HG02970 (cell line): ENCODE results near the gene PIGM.

Source experiments
- ATAC-seq: cut with Tn5 transposase; IDR thresholded peaks from one replicate; pipeline ENCODE4 v1.9.1; 2021; ENCODE audit warnings: mild to moderate bottlenecking, moderate library complexity, moderate number of reproducible peaks; ENCODE audit not compliant: unreplicated experiment, low FRiP score

Gene PIGM

DNA sequence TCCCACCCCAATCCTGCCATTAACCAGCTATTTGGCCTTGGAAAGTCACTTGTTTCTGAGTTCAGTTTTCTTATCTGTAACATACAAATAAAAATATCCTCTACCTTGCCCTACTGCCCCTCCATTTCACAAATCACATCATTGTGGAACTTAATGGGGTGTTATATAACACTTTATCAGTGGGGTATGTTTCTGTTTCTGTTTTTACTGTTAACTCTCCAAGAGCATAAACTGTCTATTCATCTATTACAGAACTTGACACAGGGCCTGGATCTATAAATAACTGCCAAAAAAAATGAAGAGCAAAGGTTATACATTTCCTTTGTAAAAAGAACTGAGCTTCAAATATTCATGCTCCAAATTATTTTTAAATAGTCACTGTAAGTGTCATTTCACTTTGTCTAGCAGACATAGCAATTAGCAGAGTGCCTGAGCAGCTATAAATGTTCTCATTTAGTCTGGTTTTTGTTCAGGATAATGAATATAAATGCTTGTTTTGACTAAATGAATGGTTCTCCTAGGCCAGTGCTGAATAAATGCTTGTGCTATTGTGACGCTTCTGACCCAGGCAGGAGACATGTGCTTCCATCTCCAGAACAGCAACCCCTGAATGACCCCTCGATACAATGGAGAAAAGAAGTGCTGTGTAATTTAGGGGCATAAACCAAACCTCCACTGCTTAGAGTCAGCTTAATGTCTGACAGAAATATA, 7.4 kb downstream of the PIGM start:
- ATAC-seq = no peak

DNA sequence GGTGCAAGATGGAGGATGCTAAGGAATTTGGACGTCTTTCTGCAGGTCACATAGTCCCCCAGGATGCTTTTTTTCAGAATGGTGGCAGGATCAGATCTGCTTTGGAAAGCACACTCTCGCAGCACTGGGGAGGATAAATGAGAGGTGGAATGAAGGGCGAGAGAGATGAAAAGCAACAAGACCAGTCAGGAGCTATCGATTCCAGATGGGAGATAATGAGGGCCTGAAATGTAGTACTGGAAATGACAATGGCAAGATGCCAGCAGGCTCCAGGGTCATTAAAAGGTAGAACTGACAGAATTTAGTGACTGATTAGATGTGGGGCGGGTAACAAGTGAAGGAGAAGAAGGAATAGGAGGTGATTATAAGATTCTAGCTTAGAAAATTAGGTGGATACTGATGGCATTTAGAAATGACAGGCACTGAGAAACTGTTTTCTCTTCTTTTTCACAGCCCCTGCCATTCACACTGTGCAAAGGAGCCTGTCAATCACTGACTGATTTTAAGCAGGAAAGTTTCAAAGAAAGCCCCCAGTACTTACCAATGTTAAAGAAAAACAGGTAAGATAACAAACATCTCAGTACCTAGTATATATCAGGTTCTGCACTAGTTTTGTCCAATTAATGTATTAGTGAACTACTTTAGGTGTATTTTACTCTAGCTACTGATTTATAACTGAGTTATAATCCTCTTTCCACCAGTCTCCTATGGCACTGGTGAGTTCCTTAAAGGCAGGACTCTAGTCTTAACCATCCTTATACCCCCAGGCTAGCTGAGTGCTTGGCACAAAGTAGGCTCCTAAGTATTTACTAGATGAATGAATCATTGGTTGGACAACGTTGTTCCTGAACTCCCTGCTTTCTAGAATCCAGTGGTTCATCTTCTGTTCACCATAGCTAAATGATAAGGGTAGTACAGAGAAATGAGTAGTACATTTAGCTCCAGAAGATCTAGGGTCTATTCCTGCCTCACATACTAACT, 9.2 kb downstream of the PIGM start:
- no peak for ATAC-seq

DNA sequence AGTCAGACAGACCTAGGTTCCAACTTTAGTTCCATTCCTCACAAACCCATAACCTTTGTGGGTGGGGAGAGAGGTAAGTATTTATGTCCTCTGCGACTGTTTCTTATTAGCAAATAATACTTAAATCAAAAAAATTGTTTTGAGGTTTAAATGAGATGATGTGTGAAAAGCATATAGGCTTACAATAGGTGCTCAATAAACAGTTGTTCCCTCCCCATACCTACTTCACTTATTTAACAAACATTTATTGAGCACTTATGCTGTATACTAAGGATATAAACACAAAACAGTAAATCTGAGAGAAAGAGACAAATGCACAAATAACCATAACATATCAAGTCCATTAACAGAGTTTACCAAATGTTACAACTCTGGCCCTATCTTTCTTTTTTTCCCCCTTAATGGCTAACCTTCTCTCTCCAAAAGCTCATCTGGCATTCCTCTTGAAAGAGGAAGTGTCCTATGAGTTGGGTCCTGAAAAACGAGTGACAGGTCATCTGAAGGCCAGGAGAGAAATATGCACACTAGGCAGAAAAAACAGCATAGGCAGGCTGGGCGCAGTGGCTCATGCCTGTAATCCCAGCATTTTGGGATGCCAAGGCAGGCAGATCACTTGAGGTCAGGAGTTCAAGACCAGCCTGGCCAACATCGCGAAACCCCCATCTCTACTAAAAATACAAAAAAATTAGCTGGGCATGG, 10.3 kb downstream of the PIGM start:
- ATAC-seq = no peak

DNA sequence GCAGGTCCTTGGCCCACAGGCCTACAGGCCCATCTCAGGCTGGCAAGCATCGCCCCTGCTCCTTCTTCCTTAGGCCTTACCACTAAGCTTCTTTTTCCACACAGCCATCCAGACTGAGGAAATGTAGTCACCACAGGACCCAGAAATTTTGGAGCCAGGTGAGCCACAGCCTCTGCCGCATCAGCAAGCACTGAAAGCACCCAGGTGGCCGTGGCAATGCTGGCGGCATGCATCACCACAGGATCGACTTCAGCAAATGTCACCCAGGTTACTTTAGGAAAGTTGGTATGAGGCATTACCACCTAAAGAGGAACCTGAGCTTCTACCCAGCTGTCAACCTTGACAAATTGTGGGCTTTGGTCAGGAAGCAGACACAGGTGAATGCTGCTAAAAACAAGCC, 11.6 kb downstream of the PIGM start:
- ATAC-seq = no peak

DNA sequence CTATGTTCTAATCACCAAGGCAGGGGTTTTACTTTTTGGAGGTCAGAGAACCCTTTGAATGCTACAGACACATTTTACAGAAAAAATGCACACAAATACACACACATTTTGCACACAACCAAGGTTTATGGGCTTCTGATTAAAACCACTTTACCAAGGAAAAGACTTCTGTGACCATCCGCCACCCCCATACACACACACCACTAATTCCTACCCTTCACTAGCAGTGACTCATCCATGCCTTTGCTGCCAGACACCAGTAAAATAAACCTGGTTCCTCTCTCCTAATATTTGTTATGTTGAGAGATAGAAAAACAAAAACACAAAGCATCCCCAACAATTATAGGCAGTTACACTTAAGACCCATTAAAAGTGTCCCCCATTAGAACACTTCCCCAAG, 12.9 kb downstream of the PIGM start:
- no peak for ATAC-seq

DNA sequence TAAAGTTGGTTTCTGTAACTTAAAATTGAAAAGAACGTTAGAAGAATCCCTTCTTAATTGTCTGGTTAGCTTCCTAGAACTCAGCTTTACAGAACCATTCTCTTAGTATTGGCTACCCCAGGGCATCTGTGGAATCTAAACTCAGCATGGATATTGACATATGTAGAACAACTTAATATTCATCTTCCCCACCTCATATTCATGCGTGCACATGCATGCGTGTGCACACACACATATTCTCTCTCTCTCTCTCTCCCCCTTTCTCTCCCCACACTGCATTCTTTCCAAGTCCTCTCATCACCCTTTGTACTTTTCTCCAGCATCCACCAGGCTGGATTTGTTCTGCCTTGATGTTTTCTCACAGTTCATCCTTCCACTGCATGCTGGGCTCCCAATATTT, 13.4 kb downstream of the PIGM start:
- no peak for ATAC-seq

DNA sequence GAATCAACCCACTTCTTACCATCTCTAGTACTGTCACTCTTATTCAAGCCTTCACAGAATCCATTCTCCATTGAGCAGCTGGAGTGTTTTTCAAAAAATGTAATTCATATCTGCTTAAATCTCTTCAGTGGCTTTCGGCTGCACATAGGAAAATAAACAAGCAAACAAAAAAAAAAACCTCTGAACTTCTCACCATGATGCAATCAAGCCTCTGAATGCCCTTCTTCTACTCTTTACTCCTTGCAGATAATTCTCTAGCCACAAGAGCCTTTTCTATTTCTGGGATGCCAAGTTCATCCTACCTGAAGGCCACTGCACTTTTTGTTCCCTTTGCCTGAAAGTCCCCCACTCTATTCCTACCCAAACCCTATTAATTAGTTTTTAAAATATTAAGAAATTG, 14.2 kb downstream of the PIGM start:
- ATAC-seq = no peak

DNA sequence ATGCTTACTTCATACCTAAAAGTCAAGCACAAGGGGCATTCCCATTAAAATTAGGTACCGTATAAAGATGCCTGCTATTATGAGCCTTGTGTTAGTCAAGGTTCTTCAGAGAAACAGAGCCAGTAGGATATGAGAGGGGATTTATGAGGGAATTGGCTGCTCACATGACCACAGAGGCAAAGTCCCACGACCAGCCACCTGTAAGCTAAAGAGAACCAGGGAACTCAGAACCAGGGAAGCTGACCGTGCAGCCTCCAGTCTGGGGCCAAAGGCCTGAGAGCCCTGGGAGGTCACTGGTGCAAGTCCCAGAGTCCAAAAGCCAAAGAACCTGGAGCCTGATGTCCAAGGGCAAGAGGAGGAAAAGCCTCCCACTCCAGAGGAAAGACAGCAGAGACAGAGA, 20.0 kb downstream of the PIGM start:
- ATAC-seq = no peak

DNA sequence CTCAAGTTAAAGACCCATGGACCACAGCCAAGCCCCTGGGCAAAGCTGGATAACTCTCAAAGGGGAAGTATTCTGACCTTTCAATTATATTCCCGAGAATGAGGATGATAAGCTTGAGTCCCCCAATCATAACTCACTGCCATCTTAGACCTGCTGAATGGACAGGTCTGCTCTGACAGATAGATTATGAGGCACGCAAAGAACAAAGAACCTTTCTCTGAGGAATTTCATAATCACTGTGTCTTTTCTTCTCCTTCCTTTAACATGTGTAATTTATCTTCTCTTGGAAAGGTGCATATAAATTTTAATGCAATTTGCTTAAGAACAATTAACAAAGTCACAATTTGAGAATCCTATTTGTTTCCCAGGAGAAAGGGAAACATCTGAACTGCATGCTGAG, 22.0 kb downstream of the PIGM start:
- ATAC-seq = no peak

DNA sequence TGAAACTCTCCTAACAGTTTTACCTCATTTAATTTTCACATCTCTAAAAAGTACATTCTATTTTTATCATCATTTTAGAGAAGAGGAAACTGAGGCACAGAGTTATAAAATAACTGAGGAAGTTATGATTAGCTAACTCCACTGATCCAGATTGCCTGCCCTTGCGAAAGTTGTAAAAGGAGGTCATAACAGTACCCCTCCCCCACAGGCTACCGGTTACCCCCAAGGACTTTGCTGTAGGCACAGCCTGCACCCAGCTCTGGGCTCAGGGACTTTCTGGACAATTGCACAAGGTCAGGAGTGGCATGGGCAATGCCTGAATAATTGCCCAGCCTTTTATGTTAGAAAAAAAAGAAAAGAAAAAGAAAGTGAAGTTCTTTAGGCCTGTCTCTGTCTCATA, 22.7 kb downstream of the PIGM start:
- ATAC-seq = no peak

DNA sequence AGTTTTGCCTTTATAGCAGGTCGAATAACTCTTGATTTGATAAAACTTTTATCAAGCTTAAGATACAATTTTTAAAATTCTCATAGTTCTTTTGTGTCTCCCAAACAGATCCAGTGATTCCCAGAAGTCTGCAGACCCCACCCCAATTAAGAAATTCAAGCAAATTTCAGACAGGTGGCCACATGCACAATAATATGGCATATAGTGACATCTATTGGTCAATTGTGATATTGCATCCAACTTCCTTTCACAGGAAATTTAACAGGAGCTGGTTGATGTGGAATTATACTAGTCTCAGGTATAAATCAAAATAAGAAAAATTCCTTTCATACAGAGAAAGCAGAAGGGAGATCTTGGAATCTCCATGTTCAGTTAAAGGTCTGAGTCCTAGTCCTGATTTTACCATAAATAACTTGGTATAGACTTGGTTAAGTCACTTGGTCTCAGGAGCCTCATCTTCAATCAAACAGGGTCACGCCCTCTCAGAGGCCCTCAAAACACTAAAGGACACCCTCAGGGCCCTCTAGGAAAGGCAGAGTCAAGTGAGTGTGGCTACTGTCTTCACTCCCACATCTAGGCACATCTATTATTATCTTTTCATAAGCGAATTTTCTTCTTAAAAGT, 24.1 kb downstream of the PIGM start:
- ATAC-seq = no peak

DNA sequence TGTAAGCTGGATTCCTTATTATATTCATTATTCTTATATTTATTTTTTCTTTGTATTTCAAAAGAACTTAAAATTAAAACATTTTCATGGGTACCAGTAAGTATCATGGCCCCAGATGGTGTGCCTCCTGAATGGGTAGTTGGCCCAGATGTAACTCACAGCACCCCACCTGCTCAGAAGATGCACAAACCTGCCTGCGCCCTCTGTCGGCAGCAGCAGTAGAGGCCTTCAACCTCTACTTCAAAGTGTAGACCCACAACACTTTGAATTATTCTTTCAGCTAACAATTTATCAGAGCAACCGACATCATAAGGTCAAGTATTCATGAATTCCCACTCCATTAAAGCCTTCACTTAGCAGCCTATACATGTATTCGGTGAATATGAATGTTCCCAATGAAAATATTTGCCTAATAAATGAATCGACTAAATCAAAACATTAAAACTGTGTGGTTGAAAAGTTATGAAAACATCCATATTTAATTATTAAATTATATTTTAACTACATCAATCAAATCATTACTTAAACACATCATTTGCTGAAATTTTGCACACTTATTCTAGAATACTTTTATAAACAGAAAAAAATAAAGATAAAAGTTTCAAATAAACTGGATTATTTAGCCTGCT, 25.4 kb downstream of the PIGM start:
- ATAC-seq = no peak

DNA sequence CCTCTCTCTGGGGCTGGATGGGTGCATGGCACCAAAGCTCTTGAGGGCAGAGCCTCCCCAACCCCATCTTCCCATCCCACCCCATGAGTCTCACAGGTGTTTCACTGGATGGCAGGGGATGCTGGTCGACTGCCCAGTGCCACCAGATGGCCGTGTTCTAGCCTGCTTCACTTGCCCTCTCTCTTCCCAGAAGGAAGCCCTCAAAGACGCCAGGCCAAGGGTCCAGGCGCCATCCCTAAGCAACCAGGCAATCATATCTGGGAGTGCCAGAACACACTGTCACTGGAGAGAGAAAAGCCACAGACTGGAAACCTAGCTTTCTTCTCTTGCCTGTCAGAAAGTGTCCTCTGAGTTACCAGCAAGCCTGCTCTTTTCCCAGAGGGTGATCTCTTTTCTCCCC, 26.7 kb downstream of the PIGM start:
- no peak for ATAC-seq

DNA sequence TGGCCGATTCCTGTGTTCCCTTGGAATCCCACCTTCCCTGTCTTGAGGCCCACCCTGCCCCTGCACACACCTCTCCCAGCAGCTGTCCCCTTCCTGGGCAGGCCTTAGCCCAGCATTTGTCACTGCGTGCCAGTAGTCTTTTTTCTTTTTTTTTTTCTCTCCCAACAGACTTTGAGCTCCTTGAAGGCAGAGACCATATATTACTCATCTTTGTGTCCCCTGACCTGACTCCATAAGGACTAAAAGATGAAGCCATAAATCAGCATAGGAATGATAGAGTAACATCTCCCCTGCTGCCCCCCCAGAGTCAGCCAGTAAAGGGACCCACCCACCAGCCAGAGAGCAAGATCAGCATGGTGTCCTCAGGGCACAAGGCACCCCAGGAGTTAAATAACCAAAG, 27.4 kb downstream of the PIGM start:
- no peak for ATAC-seq

DNA sequence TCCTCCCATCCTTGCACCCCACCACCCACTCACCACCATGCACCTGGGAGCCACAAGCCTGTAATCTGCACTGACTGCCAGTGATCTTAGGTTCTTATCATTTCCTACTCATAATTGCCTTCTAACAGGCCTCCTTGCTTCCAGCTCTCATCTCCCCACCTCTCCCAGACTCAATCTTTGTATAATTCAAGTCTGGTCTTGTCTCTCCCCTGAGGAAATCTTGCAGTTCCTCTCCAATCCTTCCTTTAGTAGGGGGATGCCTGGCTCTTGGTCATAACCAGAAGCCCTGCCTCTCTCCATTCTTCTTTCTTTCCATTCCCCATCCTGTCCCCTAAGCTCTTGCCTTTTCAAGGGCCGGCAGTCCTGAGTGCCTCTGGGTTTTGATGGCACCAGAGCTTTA, 27.8 kb downstream of the PIGM start:
- ATAC-seq = no peak

DNA sequence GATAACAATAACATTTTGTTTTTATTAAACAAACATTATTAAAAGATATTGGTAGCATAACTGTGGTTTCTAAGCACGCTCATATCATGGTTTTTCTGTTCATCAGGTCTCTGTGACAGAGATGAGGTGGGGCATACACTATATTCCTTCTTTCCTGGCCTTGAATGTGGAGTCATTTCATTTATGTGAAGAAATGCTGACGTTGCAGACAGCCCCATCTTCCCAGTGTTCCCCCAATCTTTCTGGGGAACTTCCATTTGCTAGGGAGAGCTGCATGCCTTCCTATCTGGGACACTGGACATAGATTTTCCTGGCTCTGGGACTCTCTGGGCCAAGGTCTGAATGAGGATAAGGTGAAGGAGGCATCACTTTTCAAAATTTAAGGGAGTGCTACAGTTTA, 30.4 kb downstream of the PIGM start:
- ATAC-seq = no peak

DNA sequence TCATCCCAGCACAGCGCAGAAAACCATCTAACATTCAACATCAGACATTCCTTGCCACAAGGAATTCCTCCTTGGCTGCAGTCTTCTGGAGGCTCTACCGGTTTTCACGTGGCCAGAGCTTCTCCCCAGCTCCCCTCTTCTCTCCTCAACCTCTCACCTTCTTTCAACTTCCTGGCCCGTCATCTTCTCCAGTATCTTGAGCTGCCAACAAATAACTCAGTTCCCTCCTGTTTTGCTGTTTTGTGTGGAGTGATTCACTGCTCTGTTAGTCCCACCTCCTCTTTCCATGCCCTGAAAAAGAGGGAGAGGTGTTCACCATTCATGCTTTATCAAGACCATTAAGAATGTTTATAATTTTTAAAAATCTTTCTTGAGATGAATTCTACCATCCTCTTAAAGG, 32.6 kb downstream of the PIGM start:
- no peak for ATAC-seq

DNA sequence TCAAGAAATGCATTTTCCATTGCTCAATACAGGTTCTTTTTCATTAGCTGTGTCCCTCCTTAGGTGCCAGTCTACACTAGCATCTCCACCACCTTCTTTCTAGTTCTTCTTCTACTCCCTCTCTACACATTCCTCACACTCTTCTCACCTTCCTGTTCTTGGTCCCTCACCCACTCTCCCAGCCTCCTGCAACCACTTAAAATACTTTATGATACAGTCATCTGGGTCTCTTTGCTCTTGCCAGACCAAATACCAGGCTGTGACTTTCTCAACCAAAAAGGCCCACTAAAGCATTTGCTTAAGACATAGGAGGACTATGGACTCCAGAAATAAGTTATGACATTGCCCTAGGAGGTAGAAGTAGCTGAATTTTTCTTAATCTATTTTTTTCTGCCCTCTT, 35.1 kb downstream of the PIGM start:
- no peak for ATAC-seq

DNA sequence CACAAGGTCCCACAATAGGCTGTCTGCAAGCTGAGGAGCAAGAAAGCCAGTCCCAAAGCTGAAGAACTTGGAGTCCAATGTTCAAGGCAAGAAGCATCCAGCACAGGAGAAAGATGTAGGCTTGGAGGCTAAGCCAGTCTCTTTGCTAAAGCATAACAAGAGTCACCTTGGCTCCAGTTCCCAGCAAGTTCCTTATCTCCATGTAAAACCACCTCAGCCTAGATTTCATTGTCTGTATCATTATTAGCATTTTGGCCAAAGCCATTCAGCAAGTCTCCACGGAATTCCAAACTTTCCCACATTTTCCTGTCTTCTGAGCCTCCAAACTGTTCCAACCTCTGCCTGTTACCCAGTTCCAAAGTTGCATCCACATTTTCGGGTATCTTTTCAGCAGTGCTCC, 36.9 kb downstream of the PIGM start:
- ATAC-seq = no peak

DNA sequence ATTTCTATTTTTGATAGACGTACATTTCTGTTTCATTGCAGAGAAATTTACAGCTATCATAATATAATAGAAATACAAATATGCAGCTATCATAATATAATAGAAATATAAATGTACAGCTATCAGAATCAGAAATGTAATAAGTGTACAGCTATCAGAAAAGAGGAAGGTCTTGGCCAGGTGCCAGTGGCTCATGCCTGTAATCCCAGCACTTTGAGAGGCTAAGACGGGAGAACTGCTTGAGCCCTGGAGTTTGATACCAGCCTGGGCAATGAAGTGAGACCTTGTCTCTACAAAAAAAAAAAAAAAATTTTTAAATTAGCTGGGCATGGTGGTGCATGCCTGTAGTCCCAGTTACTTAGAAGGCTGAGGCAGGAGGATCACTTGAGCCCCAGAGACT, 37.9 kb downstream of the PIGM start:
- ATAC-seq = no peak
